Measurements from ENCODE around the gene RBM33. TPM values are rescaled to one million over a fixed set of nuclear protein-coding genes. Genes with fewer than 3 reads are reported as not detected.

Gene RBM33
- total and polyA plus RNA-seq, 2 of the 13 experiments (the other 11 are each of a cell fraction or from before 2014, with no cell fraction given): 12.4 to 28.9 TPM

DNA sequence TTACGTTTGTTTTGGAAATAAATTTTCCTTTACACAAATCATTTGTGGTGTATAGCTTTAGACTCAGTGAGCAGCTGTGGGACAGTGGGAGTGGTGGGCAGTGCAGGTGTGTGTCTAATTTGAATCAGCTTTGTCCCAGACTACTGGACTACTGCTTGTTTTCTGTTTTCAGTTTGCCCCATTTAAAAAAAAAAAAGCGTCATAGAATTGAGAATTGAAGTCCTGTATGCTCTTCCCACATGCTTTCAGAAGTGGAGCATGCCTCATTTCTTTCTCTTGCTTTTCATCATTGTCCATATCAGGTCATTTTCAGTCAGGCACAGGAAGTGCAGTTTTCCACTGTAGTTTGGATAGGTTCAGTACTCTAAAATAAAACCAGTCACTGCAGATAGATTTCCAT is 101.7 kb downstream of the RBM33 start:
- in situ Hi-C loops (cut with HindIII; ENCODE audit: extremely low pct_ligation_motif_present, low pct_unique_long_range_greater_than_20kb): no loop called here
- intact Hi-C loops (cut with micrococcal nuclease; ENCODE audit: unreplicated experiment): no loop called here
- WGBS (ENCODE audit: low lambda C conversion rate): 97% methylated on average over 2 of the region's 2 CpGs
- no peak overlapping the region for H3K9ac ChIP-seq (ENCODE audit: insufficient read depth, low read depth, low read length)
- ATAC-seq: no peak
- H3K4me2 ChIP-seq (ENCODE audit: low read depth, low read length): no peak overlapping the region
- H3K27me3 ChIP-seq (ENCODE audit: control insufficient read depth in 1 of 2, insufficient read depth in 2 of 2, low read length in 2 of 2): no peaks in the 10 kb centered on the region
- peaks cover 36% of the 10 kb centered on the region for H3K79me2 ChIP-seq (ENCODE audit: insufficient read depth, low read length)
- H2AFZ ChIP-seq (ENCODE audit: low read length): no peak overlapping the region
- H3K27ac ChIP-seq (ENCODE audit: extremely low read length, insufficient read depth, low read length): no peak overlapping the region
- peaks cover 3% of the 10 kb centered on the region for H4K20me1 ChIP-seq (ENCODE audit: insufficient read depth, low read length)
- no peak overlapping the region for H3K4me3 ChIP-seq (replicated peaks in 1 of 3; ENCODE audit: insufficient read depth in 1 of 3, low read depth in 2 of 3, low read length in 3 of 3)
- DNase-seq (ENCODE audit: low spot score): no peak
- TF ChIP-seq STAG1 (CRISPR knock-in tag; IDR thresholded peaks at IDR 0.05) (no peak), KDM2A (CRISPR knock-in tag; IDR thresholded peaks at IDR 0.05; ENCODE audit: borderline replicate concordance, low read depth) (no peak), GLI4 (CRISPR knock-in tag; IDR thresholded peaks at IDR 0.05; ENCODE audit: borderline replicate concordance) (no peak), NAIF1 (CRISPR knock-in tag; IDR thresholded peaks at IDR 0.05; ENCODE audit: borderline replicate concordance) (no peak), ZNF224 (CRISPR knock-in tag; IDR thresholded peaks at IDR 0.05) (no peak), FOXK1 (CRISPR knock-in tag; IDR thresholded peaks at IDR 0.05; ENCODE audit: borderline replicate concordance, low read depth) (no peak)
- TF ChIP-seq, protein P1, sequence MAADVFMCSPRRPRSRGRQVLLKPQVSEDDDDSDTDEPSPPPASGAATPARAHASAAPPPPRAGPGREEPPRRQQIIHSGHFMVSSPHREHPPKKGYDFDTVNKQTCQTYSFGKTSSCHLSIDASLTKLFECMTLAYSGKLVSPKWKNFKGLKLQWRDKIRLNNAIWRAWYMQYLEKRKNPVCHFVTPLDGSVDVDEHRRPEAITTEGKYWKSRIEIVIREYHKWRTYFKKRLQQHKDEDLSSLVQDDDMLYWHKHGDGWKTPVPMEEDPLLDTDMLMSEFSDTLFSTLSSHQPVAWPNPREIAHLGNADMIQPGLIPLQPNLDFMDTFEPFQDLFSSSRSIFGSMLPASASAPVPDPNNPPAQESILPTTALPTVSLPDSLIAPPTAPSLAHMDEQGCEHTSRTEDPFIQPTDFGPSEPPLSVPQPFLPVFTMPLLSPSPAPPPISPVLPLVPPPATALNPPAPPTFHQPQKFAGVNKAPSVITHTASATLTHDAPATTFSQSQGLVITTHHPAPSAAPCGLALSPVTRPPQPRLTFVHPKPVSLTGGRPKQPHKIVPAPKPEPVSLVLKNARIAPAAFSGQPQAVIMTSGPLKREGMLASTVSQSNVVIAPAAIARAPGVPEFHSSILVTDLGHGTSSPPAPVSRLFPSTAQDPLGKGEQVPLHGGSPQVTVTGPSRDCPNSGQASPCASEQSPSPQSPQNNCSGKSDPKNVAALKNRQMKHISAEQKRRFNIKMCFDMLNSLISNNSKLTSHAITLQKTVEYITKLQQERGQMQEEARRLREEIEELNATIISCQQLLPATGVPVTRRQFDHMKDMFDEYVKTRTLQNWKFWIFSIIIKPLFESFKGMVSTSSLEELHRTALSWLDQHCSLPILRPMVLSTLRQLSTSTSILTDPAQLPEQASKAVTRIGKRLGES (CRISPR knock-in tag; IDR thresholded peaks at IDR 0.05; ENCODE audit: borderline replicate concordance): no peak
- TF ChIP-seq, protein P2, sequence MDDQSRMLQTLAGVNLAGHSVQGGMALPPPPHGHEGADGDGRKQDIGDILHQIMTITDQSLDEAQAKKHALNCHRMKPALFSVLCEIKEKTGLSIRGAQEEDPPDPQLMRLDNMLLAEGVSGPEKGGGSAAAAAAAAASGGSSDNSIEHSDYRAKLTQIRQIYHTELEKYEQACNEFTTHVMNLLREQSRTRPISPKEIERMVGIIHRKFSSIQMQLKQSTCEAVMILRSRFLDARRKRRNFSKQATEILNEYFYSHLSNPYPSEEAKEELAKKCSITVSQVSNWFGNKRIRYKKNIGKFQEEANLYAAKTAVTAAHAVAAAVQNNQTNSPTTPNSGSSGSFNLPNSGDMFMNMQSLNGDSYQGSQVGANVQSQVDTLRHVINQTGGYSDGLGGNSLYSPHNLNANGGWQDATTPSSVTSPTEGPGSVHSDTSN (CRISPR knock-in tag; IDR thresholded peaks at IDR 0.05; ENCODE audit: borderline replicate concordance): no peak
- CTCF ChIA-PET (ENCODE audit: low intra/inter-chr PET ratio, low total read pairs): no interaction called here
- POLR2A ChIA-PET: no interaction called here
- BruUV-seq (replicated peaks): no TSS peak
- no peaks in the 10 kb centered on the region for H3K4me1 ChIP-seq (ENCODE audit: insufficient read depth, low read length)
- peaks cover 32 to 76% of the 10 kb centered on the region in 2 experiments for H3K36me3 ChIP-seq (replicated peaks in 1 of 2; ENCODE audit: control insufficient read depth in 1 of 2, insufficient read depth in 2 of 2, low read length in 2 of 2)
- no peak for FAIRE-seq
- H3K9me3 ChIP-seq (ENCODE audit: low read length): no peaks in the 10 kb centered on the region
